Cardiac muscle cell (in vitro differentiated cells and primary cell): ENCODE measurements around the gene FBXW5. TPM values are rescaled to one million over a fixed set of nuclear protein-coding genes. Genes with fewer than 3 reads are reported as not detected.
A peak's percentile ranks its signal among the peaks of the same experiment; 100 is the strongest.

Source experiments
- DNase-seq, 2 donors: peaks; one replicate each; pipeline versions ENCODE4 v3.0.0 to v3.0.0-alpha.2; 2010 to 2017; ENCODE audit warnings: low read depth in 1 of 2, low spot score in 1 of 2
- H3K27ac ChIP-seq: fragments of 200-600 bp; sonication (generic); 2 replicates; pipeline ENCODE4 v1.5.1; 2016
- H3K27me3 ChIP-seq: fragments of 200-600 bp; sonication (generic); 2 replicates; pipeline ENCODE4 v1.6.0; 2016; ENCODE audit warnings: control low read depth
- H3K36me3 ChIP-seq: fragments of 200-600 bp; sonication (generic); 2 replicates; pipeline ENCODE4 v1.5.1; 2016; ENCODE audit warnings: control low read depth
- H3K4me1 ChIP-seq: fragments of 200-600 bp; sonication (generic); 2 replicates; pipeline ENCODE4 v1.8.1; 2017; ENCODE audit warnings: low read depth, mild to moderate bottlenecking, mixed run types
- H3K4me3 ChIP-seq: fragments of 200-600 bp; sonication (generic); 2 replicates; pipeline ENCODE4 v1.5.1; 2016; ENCODE audit warnings: mild to moderate bottlenecking
- H3K9me3 ChIP-seq: fragments of 200-600 bp; sonication (generic); 2 replicates; pipeline ENCODE4 v1.5.1; 2017; ENCODE audit warnings: low read depth, mild to moderate bottlenecking, control low read depth
- CTCF ChIP-seq: IDR thresholded peaks from 2 replicates; pipeline ENCODE4 v1.5.1; 2012; ENCODE audit warnings: low read depth, mild to moderate bottlenecking, low read length
- polyA plus RNA-seq: library from polyadenylated mRNA; unstranded; fragments of >200 nt; fragmentation: Nextera tagmentation; extraction: Ambion mirVana; gene quantifications from 2 replicates; pipeline ENCODE4 v1.2.1, GENCODE V29; 2016
- total RNA-seq: library from RNA; depleted of rRNA; stranded (reverse); fragments of >200 nt; gene quantifications from 2 replicates; pipeline ENCODE4 v1.2.3, GENCODE V29; 2016

Gene FBXW5
- total and polyA plus RNA-seq, 2 experiments from 2014 or later, result 119 to 188 TPM

DNA sequence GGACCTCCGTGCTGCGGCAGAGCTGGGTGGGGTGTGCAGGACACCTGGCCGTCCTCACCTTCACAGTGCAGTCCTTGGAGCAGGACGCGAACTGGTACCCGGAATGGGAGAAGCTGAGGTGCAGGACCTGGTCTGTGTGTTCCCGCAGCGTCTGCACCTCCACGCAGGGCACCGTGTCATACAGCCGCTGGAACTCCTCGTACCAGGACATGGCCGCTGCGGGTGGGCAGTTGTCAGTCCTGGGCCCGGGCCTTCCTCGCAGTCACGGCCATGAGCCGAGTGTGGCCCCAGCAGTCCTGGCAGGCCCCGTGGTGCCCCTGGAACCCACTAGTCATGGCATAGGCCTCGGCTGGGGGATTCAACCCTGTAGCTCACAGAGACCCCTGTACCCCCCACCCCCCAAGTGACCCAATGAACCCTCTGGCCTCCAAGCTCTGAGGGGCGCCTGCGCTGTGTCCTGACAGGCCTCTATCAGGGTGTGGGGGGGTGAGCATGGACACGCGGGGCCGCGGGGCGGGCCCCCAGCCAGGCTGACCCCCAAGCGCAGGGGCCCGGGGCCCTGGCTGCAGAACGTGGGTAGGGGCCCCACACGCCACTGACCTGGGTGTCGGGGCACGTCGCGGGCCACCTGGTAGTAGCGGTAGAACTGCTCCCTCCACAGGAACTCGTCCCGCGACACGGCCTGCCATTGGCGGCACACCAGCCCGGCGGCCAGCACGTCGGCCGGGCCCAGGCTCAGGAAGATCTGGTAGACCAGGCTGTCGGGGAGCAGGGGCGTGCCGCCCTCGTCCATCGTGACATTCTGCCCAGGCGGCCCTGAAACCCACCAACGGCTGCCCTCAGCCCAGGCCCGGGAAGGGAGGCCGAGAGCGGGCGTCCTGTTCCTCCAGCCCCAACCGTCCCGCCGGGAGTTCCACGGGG lies 987 bp downstream of the FBXW5 start:
- Histone ChIP-seq H3K9me3 (no peaks in the 10 kb centered on the region), H3K4me1 (peaks cover 2% of the 10 kb centered on the region), H3K27me3 (no peaks in the 10 kb centered on the region), H3K27ac (peak overlapping the region; percentile 85), H3K4me3 (peak overlapping the region; percentile 77), H3K36me3 (peaks cover 26% of the 10 kb centered on the region)
- TF ChIP-seq CTCF, result no peak
- DNase-seq, result peak; percentile 35 to 57

- Histone ChIP-seq H3K27ac (no peak overlapping the region), H3K27me3 (no peaks in the 10 kb centered on the region), H3K4me3 (no peak overlapping the region), H3K4me1 (no peaks in the 10 kb centered on the region), H3K36me3 (peaks cover 26% of the 10 kb centered on the region), H3K9me3 (no peaks in the 10 kb centered on the region)
- no peak for DNase-seq
- TF ChIP-seq CTCF, result no peak
Observed at GRCh38 chr9:136942881-136943230, 1.7 kb downstream of the FBXW5 start.

GRCh38 chr9:136942112-136942880 lies 2.2 kb downstream of the FBXW5 start:
- Histone ChIP-seq H3K4me1 (no peaks in the 10 kb centered on the region), H3K9me3 (no peaks in the 10 kb centered on the region), H3K27me3 (no peaks in the 10 kb centered on the region), H3K27ac (no peak overlapping the region), H3K36me3 (peaks cover 26% of the 10 kb centered on the region), H3K4me3 (no peak overlapping the region)
- no peak for TF ChIP-seq CTCF
- no peak for DNase-seq

DNA sequence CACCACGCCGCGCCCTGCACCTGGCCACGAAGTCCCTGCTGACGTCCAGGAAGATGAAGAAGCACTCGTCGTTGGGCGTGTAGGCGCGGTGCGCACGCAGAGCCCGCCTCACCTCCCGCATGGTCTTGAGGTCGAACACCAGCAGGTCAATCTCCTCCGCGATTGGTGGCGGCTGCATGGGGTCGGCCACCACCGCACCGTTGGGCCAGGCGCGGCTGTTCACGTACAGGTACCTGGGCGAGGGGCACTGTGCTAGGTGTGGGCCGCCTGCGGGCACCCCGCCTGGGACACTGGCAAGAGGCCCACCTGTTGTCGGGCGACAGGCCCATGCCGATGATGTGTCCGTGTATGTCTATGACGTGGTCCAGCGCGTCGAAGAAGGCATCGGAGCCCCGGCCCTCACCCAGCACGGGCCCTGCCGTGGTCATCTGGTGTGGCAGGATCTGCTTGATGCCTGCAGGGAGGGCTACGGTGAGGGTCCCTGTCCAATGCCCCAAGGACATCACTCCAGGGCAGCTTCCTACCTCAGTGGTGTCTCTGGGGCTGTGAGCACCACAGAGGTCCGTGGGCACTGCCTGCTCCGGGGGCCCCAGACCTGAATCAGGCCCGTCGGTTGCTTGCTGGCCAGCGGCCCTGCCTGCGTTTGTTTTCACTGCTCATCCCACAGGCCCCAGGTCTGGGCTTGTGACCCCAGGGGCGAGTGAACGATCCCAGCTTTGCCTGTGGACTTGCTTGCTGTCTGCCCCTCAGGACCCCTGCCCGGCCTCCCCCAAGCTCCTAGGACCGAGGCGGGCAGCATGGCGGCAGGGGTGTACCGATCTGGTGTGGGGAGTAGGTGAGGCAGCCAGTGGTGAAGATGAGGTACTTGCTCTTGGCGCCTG lies 3.1 kb downstream of the FBXW5 start:
- H3K27ac ChIP-seq, result no peak overlapping the region
- no peak overlapping the region for H3K4me3 ChIP-seq
- DNase-seq, result no peak
- H3K4me1 ChIP-seq, result no peaks in the 10 kb centered on the region
- H3K9me3 ChIP-seq, result no peaks in the 10 kb centered on the region
- H3K27me3 ChIP-seq, result no peaks in the 10 kb centered on the region
- H3K36me3 ChIP-seq, result peaks cover 26% of the 10 kb centered on the region
- TF ChIP-seq CTCF, result no peak
